Glomerular visceral epithelial cell (primary cell): ENCODE results near the gene SRP54.
A peak's percentile ranks its signal among the peaks of the same experiment; 100 is the strongest.
"Not testable (repeated sequence)": the region's sequence is repeated elsewhere in the genome, so short reads cannot be mapped to it uniquely, and the experiment has no call there.

Experiments used
- DNase-seq: peaks from one replicate; pipeline ENCODE4 v3.0.0-alpha.2; 2016; ENCODE audit errors: extremely low spot score

SRP54 gene

DNA sequence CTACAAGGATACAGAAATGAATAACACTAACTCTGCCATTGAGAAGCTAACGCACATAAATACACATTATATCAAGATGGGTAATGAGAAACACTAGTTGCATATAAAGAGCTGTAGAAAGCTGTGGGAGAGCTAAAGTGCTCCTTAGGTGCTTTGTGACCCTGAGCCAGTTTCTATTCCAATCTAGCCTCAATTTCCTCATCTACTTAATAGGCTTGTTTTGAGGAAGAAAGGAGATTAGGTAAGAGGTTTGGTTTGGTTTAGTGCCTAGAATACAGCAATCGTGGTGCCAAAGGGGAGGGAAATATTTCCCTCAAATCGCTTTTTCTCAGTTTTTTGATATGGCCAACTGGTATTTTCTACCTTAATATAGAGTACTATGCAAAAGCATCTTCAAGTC, 994 bp downstream of the SRP54 start:
- no peak for DNase-seq

- DNase-seq = no peak
Measured at GRCh38 chr14:34985740-34986139, 2.9 kb downstream of the SRP54 start.

- no peak for DNase-seq
Measured at GRCh38 chr14:34987180-34987579, 4.4 kb downstream of the SRP54 start.

GRCh38 chr14:34989762-34990161, 7.0 kb downstream of the SRP54 start:
- DNase-seq = no peak

DNA sequence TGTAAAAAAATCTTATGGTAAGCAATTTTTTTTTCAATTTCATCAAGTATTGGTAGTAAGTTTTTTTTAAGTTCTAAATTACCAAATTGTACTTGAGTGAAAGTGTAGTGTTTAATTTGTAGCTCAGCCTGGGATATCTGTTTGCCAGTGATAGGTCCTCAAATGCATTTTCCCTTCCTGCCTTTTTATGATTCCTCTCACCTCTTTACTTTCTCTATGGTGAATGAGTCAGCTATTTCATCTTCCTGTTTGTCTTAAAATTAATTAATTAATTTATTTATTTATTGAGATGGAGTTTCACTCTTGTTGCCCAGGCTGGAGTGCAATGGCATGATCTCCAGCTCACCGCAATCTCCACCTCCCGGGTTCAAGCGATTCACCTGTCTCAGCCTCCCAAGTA, 10.6 kb downstream of the SRP54 start:
- DNase-seq = no peak

- DNase-seq = no peak
Measured at GRCh38 chr14:34994668-34995067, 11.9 kb downstream of the SRP54 start.

DNA sequence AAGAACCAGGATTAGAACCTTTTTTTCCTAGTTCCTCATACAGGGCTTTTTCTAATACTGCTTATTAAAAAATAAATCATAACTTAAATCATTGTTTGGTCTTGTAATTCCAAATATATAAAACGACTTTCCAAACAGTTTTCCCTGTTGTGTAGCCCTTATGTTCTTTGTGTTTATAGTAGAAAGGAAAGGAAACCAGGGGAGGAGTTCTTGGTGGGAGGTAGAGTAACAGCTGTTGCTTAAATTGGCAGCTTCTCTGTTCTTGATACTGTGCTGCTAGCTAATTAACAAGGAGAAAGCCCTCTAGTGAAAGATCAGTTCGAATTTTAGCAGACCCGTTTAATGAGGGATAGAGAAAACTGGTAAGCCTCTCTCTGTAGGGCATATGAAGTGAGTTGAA, 15.0 kb downstream of the SRP54 start:
- DNase-seq = no peak

GRCh38 chr14:34999500-34999899, 16.7 kb downstream of the SRP54 start:
- DNase-seq = no peak

DNA sequence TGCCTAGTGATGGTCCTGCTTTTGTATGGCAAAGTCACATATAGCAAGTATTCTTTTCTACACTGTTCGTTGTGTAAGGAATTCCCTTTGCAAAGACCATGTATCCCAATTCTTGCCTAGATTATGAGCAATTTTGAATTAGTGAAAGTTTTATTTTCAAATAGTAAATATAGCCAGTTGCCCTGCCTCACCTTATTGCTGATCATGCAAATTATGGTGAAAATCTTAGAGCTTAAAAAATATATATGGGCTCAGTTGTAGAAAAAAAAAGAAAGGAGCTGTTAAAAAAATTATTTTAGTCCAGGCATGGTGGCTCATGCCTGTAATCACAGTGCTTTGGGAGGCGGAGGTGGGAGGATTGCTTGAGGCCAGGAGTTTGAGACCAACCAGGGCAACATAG, 18.8 kb downstream of the SRP54 start:
- no peak for DNase-seq

DNA sequence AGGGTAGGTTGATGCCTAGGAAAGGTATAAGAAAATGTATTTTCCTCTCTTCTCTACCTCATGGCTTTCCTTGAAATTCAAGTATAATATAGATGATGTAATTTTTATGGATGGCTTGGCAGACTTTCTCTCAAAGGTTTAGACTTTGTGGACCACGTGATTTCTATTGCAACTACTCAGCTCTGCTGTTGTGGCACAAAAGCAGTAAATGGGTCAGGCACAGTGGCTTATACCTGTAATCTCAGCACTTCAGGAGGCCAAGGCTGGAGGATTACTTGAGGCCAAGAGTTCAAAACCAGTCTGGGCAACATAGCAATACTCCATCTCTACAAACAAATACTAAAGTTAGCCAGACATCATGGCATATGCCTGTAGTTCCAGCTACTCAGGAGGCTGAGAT, 22.0 kb downstream of the SRP54 start:
- DNase-seq = no peak

GRCh38 chr14:35016568-35016967, 33.8 kb downstream of the SRP54 start:
- DNase-seq = no peak

- DNase-seq = no peak
Measured at GRCh38 chr14:35020713-35021112, 37.9 kb downstream of the SRP54 start.

DNA sequence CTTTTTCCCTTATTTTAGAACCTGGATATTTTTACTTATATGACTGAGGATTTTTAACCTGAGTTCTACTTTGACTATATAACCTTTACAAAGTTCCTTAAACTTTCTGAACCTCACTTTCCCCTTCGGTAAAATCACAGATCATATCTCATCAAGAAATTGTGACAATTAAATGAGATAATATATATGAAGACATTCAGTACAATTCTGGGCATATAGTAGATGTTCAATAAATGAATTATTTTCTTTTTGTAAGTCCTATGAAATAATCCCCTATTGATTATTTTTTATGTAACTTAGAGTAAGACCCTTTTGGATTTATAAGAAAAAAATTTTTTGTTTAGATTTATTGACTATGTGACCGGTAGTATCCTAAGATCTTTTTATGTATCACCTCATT, 45.6 kb downstream of the SRP54 start:
- no peak for DNase-seq

- DNase-seq = no peak
Measured at GRCh38 chr14:35032562-35032961, 49.8 kb downstream of the SRP54 start.

DNA sequence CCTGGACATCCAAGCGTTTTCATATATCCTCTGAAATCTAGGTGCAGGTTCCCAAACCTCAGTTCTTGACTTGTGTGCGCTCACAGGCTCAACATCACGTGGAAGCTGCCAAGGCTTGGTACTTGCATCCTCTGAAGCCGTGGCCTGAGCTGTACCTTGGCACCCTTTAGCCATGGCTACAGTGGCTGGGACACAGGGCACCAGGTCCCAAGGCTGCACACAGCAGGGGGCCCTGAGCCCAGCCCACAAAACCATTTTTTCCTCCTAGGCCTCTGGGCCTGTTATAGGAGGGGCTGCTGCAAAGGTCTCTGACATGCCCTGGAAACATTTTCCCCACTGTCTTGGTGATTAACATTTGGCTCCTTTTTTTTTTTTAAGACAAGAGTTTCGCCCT, 51.6 kb downstream of the SRP54 start:
- no peak for DNase-seq

GRCh38 chr14:35034944-35035554, 52.3 kb downstream of the SRP54 start:
- not testable (repeated sequence) for DNase-seq

DNA sequence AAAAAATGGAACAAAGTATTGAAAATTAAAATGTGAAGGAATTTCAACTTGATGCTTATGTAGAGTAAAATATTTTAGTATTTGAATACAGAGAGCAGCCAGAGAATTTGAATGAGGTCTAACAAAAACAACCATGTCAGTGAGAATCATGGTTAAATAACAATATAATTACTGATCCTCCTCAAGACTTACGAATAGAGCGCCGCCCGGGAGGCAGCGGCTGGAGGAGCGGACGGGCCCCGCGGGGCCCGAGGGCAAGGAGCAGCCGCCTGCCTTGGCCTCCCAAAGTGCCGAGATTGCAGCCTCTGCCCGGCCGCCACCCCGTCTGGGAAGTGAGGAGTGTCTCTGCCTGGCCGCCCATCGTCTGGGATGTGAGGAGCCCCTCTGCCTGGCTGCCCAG, 55.5 kb downstream of the SRP54 start:
- DNase-seq = not testable (repeated sequence)

GRCh38 chr14:35042632-35043031, 59.8 kb downstream of the SRP54 start:
- no peak for DNase-seq

- DNase-seq = no peak
Measured at GRCh38 chr14:35043046-35043445, 60.3 kb downstream of the SRP54 start.

DNA sequence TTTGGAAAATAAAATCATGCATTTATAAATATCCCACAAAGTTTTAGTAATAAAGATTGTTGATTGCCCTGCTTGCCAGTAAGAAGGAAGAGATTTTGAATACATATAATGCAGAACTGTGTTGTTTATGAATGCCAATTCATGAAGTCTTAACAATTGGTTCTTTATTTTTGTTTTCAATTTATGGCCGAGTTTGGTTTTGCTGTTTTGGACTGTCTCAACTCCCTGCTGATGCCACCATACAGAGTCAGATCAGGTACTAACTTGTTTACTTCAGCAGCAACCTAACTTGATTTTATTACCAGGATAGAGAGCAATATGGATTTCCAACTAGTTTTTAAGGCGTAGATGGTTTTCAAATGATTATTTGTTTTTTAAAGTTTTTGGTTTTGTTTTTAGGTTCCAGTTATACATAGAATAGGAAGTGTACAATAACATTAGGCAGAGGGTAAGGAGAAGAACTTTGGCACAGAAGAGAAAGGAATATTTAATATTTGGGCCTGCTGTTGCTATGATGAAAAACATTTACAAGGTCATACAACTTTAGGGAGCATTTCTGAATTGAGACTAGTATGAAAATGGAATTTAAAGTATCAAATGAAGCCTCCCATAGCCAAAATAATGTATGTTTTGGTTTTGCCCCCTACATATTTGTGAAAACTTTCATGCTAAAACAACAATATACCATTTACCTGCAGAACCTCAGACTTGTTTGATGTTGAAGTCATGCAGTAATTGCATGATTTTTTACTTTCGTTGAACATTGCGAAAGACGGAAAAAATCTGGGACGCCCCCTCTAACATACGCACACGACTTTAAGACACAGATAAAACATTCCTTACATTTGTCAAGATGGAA, 62.4 kb downstream of the SRP54 start:
- no peak for DNase-seq

DNA sequence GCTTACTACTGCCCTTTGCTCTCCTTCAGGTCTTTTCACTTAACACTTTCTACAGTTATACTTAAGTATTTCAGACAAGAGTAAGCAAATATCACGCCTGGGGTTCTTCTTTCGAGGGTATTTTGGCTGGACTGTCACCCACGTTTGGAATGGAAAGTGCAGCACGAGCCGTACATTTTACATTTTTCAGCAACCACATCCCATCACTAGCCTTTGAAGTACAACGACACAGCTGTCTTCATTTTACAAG, 62.9 kb downstream of the SRP54 start:
- no peak for DNase-seq

DNA sequence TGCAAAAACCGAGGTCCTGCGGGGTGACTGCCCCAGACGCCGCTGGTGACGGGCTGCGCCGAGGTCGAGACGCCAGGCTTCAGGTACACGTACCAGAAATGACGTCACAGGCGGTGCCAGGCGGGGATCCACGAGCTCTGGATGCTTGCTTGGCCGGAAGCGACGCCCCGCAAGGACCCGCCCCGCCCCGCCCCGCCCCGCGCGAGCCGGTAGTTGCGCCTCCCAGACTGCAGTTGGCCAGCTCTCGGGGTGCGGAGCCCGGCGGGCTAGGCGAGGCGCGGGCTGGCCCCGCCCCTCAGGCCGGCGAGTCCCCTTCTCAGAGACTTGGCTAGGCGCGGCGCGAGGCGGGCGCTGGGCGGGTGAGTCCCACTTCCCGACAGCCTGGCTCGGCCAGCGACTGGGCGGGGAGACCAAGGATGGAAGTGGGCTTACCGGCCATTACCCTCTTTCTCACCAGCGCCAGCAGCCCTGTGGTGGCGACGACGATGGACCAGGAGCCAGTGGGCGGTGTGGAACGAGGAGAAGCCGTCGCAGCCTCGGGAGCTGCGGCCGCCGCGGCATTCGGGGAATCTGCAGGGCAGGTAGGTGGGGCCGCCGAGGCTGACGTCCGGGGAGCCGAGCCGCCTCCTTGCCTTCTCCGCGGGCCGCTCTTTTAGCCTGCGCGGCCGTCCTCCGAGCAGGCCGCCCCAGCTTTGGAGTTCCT, 63.4 kb downstream of the SRP54 start, which contains the start of gene FAM177A1:
TSS of gene FAM177A1 (plus strand) at position 225 of the 703 bp plus-strand sequence. CDS start at position 417, 192 bp downstream.
- peak; percentile 98 for DNase-seq
